K562 (cell line): Measurements from ENCODE around the gene ZFYVE27. TPM values are rescaled to one million over a fixed set of nuclear protein-coding genes. Genes with fewer than 3 reads are reported as not detected.

Source experiments
- ATAC-seq: fragments of 200-7000 bp; cut with Tn5 transposase; 3 replicates; pipeline ENCODE4 v1.9.1; 2020; ENCODE audit warnings: moderate library complexity
- BruUV-seq: library from RNA; stranded (reverse); fragments of 400-500 nt; replicated peaks from 2 replicates; lab custom pipeline; 2021; lab: Mats Ljungman, UMichigan
- CTCF ChIA-PET: fragments of 300-600 bp; formaldehyde crosslinking; extraction: SDS; loops from one replicate; lab custom pipeline; 2021; ENCODE audit warnings: low intra/inter-chr PET ratio; lab: Yijun Ruan, JAX
- POLR2A ChIA-PET: fragments of 300-600, 350-650 bp; sonication (Branson Sonifier 250); formaldehyde crosslinking; extraction: SDS; loops from one replicate; lab custom pipeline; 2021; ENCODE audit warnings: antibody characterized with exemption, inconsistent platforms; lab: Yijun Ruan, JAX
- DNase-seq, 4 experiments: peaks; one replicate each; pipeline versions ENCODE4 v3.0.0 to v3.0.0-alpha.2; 2011 to 2018; ENCODE audit warnings: low spot score in 3 of 4, mixed read lengths in 3 of 4; ENCODE audit errors: extremely low read depth in 1 of 4
- FAIRE-seq: peaks from 2 replicates; lab custom pipeline; 2011; peaks lifted over from hg19 to GRCh38; lab: Jason Lieb, UNC
- H2AFZ ChIP-seq: 2 replicates; pipeline ENCODE4 v1.6.0; 2011; ENCODE audit warnings: low read depth, low read length, control low read depth, inconsistent platforms
- H3K27ac ChIP-seq: fragments of 200-600 bp; 3 replicates; pipeline ENCODE4 v1.8.0; 2011; ENCODE audit warnings: low read depth, mild to moderate bottlenecking, control low read depth, inconsistent platforms, low read length, moderate library complexity, mixed read lengths; ENCODE audit errors: extremely low read depth
- H3K27me3 ChIP-seq, 2 experiments: fragments of 300-600 bp in 1 of 2; 2 replicates in 1 of 2; 3 replicates in 1 of 2; pipeline versions ENCODE4 v1.6.0 to v1.8.0; 2011; ENCODE audit warnings: inconsistent platforms in 2 of 2, low read length in 2 of 2, mild to moderate bottlenecking in 1 of 2, mixed read lengths in 1 of 2, moderate library complexity in 1 of 2; ENCODE audit not compliant: control insufficient read depth in 2 of 2, insufficient read depth in 2 of 2
- H3K36me3 ChIP-seq: fragments of 300-600 bp; 3 replicates; pipeline ENCODE4 v1.8.0; 2011; ENCODE audit warnings: mild to moderate bottlenecking, low read length, inconsistent platforms; ENCODE audit not compliant: control insufficient read depth, insufficient read depth
- H3K4me1 ChIP-seq, 2 experiments: fragments of 200-600 bp in 1 of 2; replicated peaks in 1 of 2; 2 replicates in 1 of 2; 3 replicates in 1 of 2; pipeline versions ENCODE4 v1.5.1 to v1.8.0; 2011; ENCODE audit warnings: inconsistent platforms in 2 of 2, low read length in 2 of 2, mild to moderate bottlenecking in 1 of 2, mixed read lengths in 1 of 2, moderate library complexity in 1 of 2; ENCODE audit not compliant: control insufficient read depth in 2 of 2, insufficient read depth in 2 of 2
- H3K4me2 ChIP-seq: 2 replicates; pipeline ENCODE4 v1.6.1; 2011; ENCODE audit warnings: low read length, control low read depth, inconsistent platforms, mixed read lengths; ENCODE audit not compliant: insufficient read depth
- H3K4me3 ChIP-seq: fragments of 200-600 bp; sonication (generic), shearing (Covaris generic); 2 replicates; pipeline ENCODE4 v1.5.1; 2016; ENCODE audit warnings: control low read depth, inconsistent platforms
- H3K79me2 ChIP-seq: fragments of 200-600 bp; 3 replicates; pipeline ENCODE4 v1.8.0; 2011; ENCODE audit warnings: low read length, inconsistent platforms; ENCODE audit not compliant: control insufficient read depth, insufficient read depth
- H3K9ac ChIP-seq, 2 experiments: 2 replicates each; pipeline versions ENCODE4 v1.6.0 to v1.6.1; 2011; ENCODE audit warnings: low read depth in 2 of 2, low read length in 2 of 2, control low read depth in 1 of 2, inconsistent platforms in 1 of 2, mild to moderate bottlenecking in 1 of 2, mixed read lengths in 1 of 2; ENCODE audit not compliant: insufficient read depth in 1 of 2
- H3K9me1 ChIP-seq: one replicate; pipeline ENCODE4 v1.6.0; 2011; ENCODE audit warnings: inconsistent platforms, mild to moderate bottlenecking, low read length, moderate library complexity; ENCODE audit not compliant: control insufficient read depth, insufficient read depth
- H3K9me3 ChIP-seq: replicated peaks from 2 replicates; pipeline ENCODE4 v1.5.1; 2011; ENCODE audit warnings: low read depth, low read length, inconsistent platforms; ENCODE audit not compliant: control insufficient read depth, insufficient read depth
- H4K20me1 ChIP-seq: replicated peaks from 2 replicates; pipeline ENCODE4 v1.6.1; 2011; ENCODE audit warnings: low read length, inconsistent platforms, mixed read lengths; ENCODE audit not compliant: control insufficient read depth, insufficient read depth
- CEBPB ChIP-seq: fragments of 450-650 bp; IDR thresholded peaks from 2 replicates; pipeline ENCODE4 v1.6.1; 2016; ENCODE audit warnings: missing genetic modification characterization, missing compliant biosample characterization
- CEBPG ChIP-seq, 3 experiments: fragments of 200-800 bp in 1 of 3; sonication (Bioruptor generic) in 1 of 3; sonication (generic) in 1 of 3; formaldehyde crosslinking in 1 of 3; IDR thresholded peaks in 2 of 3; conservative IDR thresholded peaks in 1 of 3; 2 replicates each; pipeline versions ENCODE4 v1.6.1 to v1.8.0; 2016 to 2022; ENCODE audit warnings: missing compliant biosample characterization in 2 of 3, missing genetic modification characterization in 2 of 3, mild to moderate bottlenecking in 1 of 3, missing genetic modification reagents in 1 of 3
- EP400 ChIP-seq: fragments of 450-650 bp; IDR thresholded peaks from 2 replicates; pipeline ENCODE4 v1.6.1; 2017; ENCODE audit warnings: antibody characterized with exemption, mild to moderate bottlenecking, moderate library complexity
- TOE1 ChIP-seq, 2 experiments: fragments of 450-650 bp in 1 of 2; sonication (generic) in 1 of 2; formaldehyde crosslinking in 1 of 2; IDR thresholded peaks; 2 replicates each; pipeline versions ENCODE4 v1.7.1 to v1.8.0; 2016 to 2022; ENCODE audit warnings: borderline replicate concordance in 2 of 2, mild to moderate bottlenecking in 2 of 2, antibody characterized with exemption in 1 of 2, inconsistent platforms in 1 of 2, low read depth in 1 of 2, missing genetic modification reagents in 1 of 2, moderate library complexity in 1 of 2
- ZNF134 ChIP-seq: fragments of 250-450 bp; sonication (Bioruptor Pico); conservative IDR thresholded peaks from 2 replicates; pipeline ENCODE4 v1.4.0; 2020
- ZNF175 ChIP-seq: fragments of 200-800 bp; sonication (Bioruptor generic); IDR thresholded peaks from 2 replicates; pipeline ENCODE4 v1.6.1; 2016; ENCODE audit warnings: low read depth, mild to moderate bottlenecking, missing genetic modification characterization, missing compliant biosample characterization
- ZNF395 ChIP-seq: fragments of 200-800 bp; sonication (Bioruptor generic); IDR thresholded peaks from 2 replicates; pipeline ENCODE4 v1.6.1; 2017; ENCODE audit warnings: missing genetic modification characterization, missing compliant biosample characterization
- ZNF583 ChIP-seq: fragments of 250-450 bp; sonication (Bioruptor Pico); IDR thresholded peaks from 2 replicates; pipeline ENCODE4 v1.4.0; 2020
- ZNF592 ChIP-seq: fragments of 450-650 bp; IDR thresholded peaks from 2 replicates; pipeline ENCODE4 v1.6.1; 2017; ENCODE audit warnings: antibody characterized with exemption, mild to moderate bottlenecking
- ZNF766 ChIP-seq: fragments of 200-800 bp; sonication (Bioruptor generic); conservative IDR thresholded peaks from 2 replicates; pipeline ENCODE4 v1.6.1; 2016; ENCODE audit warnings: missing genetic modification characterization, missing compliant biosample characterization
- WGBS: fragments of 100-300 bp; shearing (Covaris generic); methylation state at CpG from one replicate; pipeline ENCODE4 v1.1.6; 2016; ENCODE audit warnings: low coverage, mixed read lengths; ENCODE audit not compliant: insufficient coverage; ENCODE audit errors: missing lambda C conversion rate; 5-methylcytosine and 5-hydroxymethylcytosine counted together
- in situ Hi-C: fragments of 300-500 bp; cut with MboI; formaldehyde crosslinking; loops from 4 replicates; pipeline ENCODE4 v1.15.0; 2018; ENCODE audit warnings: inconsistent platforms, mixed read lengths
- intact Hi-C: fragments of 100-400 bp; cut with micrococcal nuclease; formaldehyde crosslinking; loops from 2 replicates; pipeline ENCODE4 v1.14.2; 2022
- polyA plus RNA-seq, 8 experiments: library from polyadenylated mRNA; depleted of rRNA in 4 of 8; stranded (reverse) in 5 of 8; unstranded in 3 of 8; fragments of >200 nt; fragmentation: Nextera tagmentation in 2 of 8; fragmentation: Illumina TruSeq in 1 of 8; extraction: Ambion mirVana in 2 of 8; extraction: Trizol in 1 of 8; gene quantifications; 2 replicates each; pipeline versions ENCODE4 v1.2.1 to v1.2.3, GENCODE V29; 2011 to 2014; ENCODE audit warnings: inconsistent platforms in 1 of 8, missing spikeins in 1 of 8
- total RNA-seq, 7 experiments: library from RNA; depleted of rRNA in 6 of 7; stranded (reverse); fragments of >200 nt in 6 of 7; fragmentation: Illumina TruSeq in 2 of 7; extraction: Trizol in 2 of 7; gene quantifications; 2 replicates each; pipeline versions ENCODE4 v1.2.1 to v1.2.3, GENCODE V29; 2011 to 2021; ENCODE audit warnings: low replicate concordance in 1 of 7
- TF ChIP-seq, protein P1 (sequence below): fragments of 450-650 bp; IDR thresholded peaks from 2 replicates; pipeline ENCODE4 v1.6.1; 2016; ENCODE audit warnings: missing biosample characterization, missing genetic modification characterization

Gene ZFYVE27
- total and polyA plus RNA-seq, 9 of the 15 experiments (the other 6 are each of a cell fraction or from before 2014, with no cell fraction given) = 0.81 to 21.9 (median 15.3) TPM

DNA sequence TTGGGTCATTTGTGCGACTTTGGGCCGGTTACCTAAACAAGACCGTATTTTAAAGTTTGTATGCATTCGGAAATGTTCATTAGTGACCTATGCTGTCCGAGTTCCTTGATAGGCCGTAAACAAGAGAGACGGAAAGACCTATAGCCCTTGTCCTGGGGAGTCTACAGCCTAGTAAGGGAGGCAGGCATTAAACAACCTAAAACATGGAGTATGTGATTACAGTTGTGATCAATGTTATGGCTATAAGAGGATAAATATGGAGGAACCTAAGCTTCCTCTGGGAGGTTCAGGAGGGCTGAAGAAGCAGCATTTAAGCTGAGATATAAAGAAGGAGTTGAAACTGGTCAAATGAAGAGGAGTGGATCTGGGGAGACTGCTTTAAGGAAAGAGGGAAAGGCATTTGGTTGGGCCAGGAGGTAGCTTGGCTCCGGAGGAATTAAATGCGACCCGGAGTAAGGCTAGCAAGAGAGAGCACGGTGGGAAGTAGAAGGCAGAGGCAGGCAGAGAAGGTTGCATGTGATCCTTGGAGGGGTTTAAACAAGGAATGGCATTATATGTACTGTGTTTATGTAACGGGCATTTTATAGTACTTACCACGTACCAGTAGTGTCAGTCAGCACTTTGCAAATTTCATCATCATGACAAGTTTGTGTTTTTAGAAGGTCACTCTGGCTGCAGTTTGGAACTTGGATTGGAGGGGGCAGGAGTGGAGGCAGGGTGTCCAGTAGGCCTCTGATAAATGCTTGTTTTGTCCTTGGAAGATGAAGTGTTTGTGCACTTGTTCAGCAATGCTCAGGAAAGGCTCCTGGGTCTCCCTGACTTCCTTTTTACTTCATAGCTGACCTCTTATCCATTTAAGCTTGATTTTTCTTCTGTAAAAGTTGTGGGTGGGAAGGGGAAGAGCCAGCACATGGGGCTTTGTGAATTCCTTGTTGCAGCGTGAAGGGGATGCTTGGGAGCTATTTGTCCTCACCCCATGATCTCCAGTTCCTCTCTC, 48.8 kb upstream of the ZFYVE27 start:
- Histone ChIP-seq H2AFZ (peak overlapping the region; percentile 93), H3K4me2 (peak overlapping the region; percentile 91), H3K4me3 (peak overlapping the region; percentile 41), H3K9me3 (no peaks in the 10 kb centered on the region), H3K36me3 (no peaks in the 10 kb centered on the region), H4K20me1 (no peaks in the 10 kb centered on the region; the same call in 1 of the 2 replicates), H3K79me2 (peaks cover 32% of the 10 kb centered on the region), H3K27ac (peak overlapping the region; percentile 97), H3K27me3 (no peaks in the 10 kb centered on the region), H3K4me1 (peaks cover 41 to 52% of the 10 kb centered on the region in 2 experiments; a peak in 4 of 5 replicates), H3K9me1 (no peaks in the 10 kb centered on the region), H3K9ac (peak overlapping the region; percentile 87 to 91)
- FAIRE-seq = peak; percentile 69
- intact Hi-C loops (loop anchor here (10.0 kb wide), 1 partner anchor 113 kb away; the partner anchor contains the start of gene ANKRD2), in situ Hi-C loops (no loop called here)
- CTCF ChIA-PET = no interaction called here
- 28% methylated on average over 14 of the region's 14 CpGs for WGBS
- POLR2A ChIA-PET = interaction anchor here (0.7 to 2.5 kb wide), 5 partner anchors 10 to 49 kb away, joined by 3 to 9 read pairs (median 5); partner anchors contain the start of gene ZFYVE27
- ATAC-seq = no peak
- TSS peak; percentile 94 for BruUV-seq
- DNase-seq = peak in 1 of 4 experiments; percentile 38
- TF ChIP-seq ZNF592 (peak; percentile 37; the same call in 1 of the 2 replicates), ZNF766 (CRISPR knock-in tag) (peak; percentile 5; the same call in 1 of the 2 replicates), EP400 (no peak), ZNF134 (no peak), CEBPG (CRISPR knock-in tag; IDR thresholded peaks at IDR 0.05) (0 out of 2 replicates have a peak, but pooled peaks have one; percentile 22), CEBPG (tag; conservative IDR thresholded peaks at IDR 0.05 in 1 of 2, IDR thresholded peaks at IDR 0.05 in 1 of 2) (peak in 1 of 2 experiments; percentile 71; a peak in 2 of 4 replicates), CEBPB (tag) (0 out of 2 replicates have a peak, but pooled peaks have one; percentile 12), ZNF583 (CRISPR knock-in tag) (no peak), TOE1 (IDR thresholded peaks at IDR 0.05; ENCODE audit: borderline replicate concordance) (peak; percentile 5; the same call in 1 of the 2 replicates), TOE1 (CRISPR knock-in tag; IDR thresholded peaks at IDR 0.05; ENCODE audit: borderline replicate concordance, low read depth) (no peak), ZNF395 (CRISPR knock-in tag) (peak; percentile 68), ZNF175 (CRISPR knock-in tag) (peak; percentile 46; the same call in 1 of the 2 replicates)
- TF ChIP-seq, protein P1, sequence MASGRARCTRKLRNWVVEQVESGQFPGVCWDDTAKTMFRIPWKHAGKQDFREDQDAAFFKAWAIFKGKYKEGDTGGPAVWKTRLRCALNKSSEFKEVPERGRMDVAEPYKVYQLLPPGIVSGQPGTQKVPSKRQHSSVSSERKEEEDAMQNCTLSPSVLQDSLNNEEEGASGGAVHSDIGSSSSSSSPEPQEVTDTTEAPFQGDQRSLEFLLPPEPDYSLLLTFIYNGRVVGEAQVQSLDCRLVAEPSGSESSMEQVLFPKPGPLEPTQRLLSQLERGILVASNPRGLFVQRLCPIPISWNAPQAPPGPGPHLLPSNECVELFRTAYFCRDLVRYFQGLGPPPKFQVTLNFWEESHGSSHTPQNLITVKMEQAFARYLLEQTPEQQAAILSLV (tag) = 0 out of 2 replicates have a peak, but pooled peaks have one; percentile 12
